ENCODE results near the gene MOB3A. TPM values are rescaled to one million over a fixed set of nuclear protein-coding genes. Genes with fewer than 3 reads are reported as not detected.
A peak's percentile ranks its signal among the peaks of the same experiment; 100 is the strongest.

The MOB3A gene
- polyA plus RNA-seq, 10 donors, result 13.5 to 19.9 (median 15.6) TPM

GRCh38 chr19:2083174-2083854, 12.8 kb downstream of the MOB3A start:
- peak in 1 of 3 donors; percentile 79 for DNase-seq

- no peak for DNase-seq
Measured at GRCh38 chr19:2081873-2082810, 14.0 kb downstream of the MOB3A start.

GRCh38 chr19:2080336-2080988, 15.7 kb downstream of the MOB3A start:
- DNase-seq, result no peak

GRCh38 chr19:2079865-2080301, 16.2 kb downstream of the MOB3A start:
- DNase-seq, result no peak

GRCh38 chr19:2079076-2079864, 16.9 kb downstream of the MOB3A start:
- no peak for DNase-seq

GRCh38 chr19:2077833-2078619, 18.1 kb downstream of the MOB3A start:
- no peak for DNase-seq

GRCh38 chr19:2077398-2077797, 18.7 kb downstream of the MOB3A start:
- no peak for DNase-seq

- DNase-seq, result no peak
Measured at GRCh38 chr19:2076526-2076944, 19.6 kb downstream of the MOB3A start.

- DNase-seq, result no peak
Measured at GRCh38 chr19:2072757-2073551, 23.2 kb downstream of the MOB3A start.

GRCh38 chr19:2070986-2071673, 25.0 kb downstream of the MOB3A start:
- DNase-seq, result no peak

GRCh38 chr19:2070436-2070827, 25.7 kb downstream of the MOB3A start:
- no peak for DNase-seq

GRCh38 chr19:2064788-2065524, 31.2 kb downstream of the MOB3A start:
- no peak for DNase-seq

GRCh38 chr19:2064395-2064787, 31.7 kb downstream of the MOB3A start:
- DNase-seq, result no peak

- no peak for DNase-seq
Measured at GRCh38 chr19:2063824-2064223, 32.3 kb downstream of the MOB3A start.

GRCh38 chr19:2062770-2063169, 33.4 kb downstream of the MOB3A start:
- no peak for DNase-seq

GRCh38 chr19:2062389-2062729, 33.8 kb downstream of the MOB3A start:
- DNase-seq, result no peak

GRCh38 chr19:2061495-2062388, 34.4 kb downstream of the MOB3A start:
- DNase-seq, result peak; percentile 98 to 99 (median 99)

All from muscle of back (tissue), 11 donors.